GM18951 (cell line): Measurements from ENCODE around the gene BDNF.

Source experiments
- POLR2A ChIP-seq: IDR thresholded peaks from 4 replicates; pipeline ENCODE4 v1.6.1; 2011; ENCODE audit warnings: mild to moderate bottlenecking; ENCODE audit not compliant: insufficient read length, insufficient read depth; ENCODE audit errors: extremely low read depth
- in situ Hi-C: fragments of 300-500 bp; cut with MboI; formaldehyde crosslinking; loops from one replicate; pipeline ENCODE4 v1.12.0; 2022; ENCODE audit warnings: low sequenced_read_pairs, mixed read lengths, inconsistent platforms; ENCODE audit not compliant: unreplicated experiment

Gene BDNF

GRCh38 chr11:27610946-27611345, 89.3 kb downstream of the BDNF start:
- no peak for TF ChIP-seq POLR2A
- in situ Hi-C loops = no loop called here

DNA sequence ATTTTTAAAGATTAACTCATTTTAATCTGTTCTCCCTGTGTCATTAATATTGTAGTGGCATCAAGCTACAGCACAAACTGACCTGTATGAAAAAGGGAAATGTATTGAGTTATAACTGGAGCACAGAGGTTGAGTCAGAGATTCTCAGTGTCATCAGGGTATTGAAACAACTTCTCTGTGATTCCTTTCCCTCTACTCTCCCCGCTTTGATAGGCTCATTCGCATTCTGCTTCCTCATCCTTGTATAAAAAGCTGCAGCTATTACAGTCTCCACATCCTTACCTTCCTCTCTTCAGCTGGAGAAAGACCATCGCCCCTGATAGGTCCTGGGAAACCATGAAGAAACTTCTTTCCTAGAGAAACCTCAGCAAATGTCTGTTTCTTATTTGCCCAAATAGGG, 90.0 kb downstream of the BDNF start:
- in situ Hi-C loops = no loop called here

DNA sequence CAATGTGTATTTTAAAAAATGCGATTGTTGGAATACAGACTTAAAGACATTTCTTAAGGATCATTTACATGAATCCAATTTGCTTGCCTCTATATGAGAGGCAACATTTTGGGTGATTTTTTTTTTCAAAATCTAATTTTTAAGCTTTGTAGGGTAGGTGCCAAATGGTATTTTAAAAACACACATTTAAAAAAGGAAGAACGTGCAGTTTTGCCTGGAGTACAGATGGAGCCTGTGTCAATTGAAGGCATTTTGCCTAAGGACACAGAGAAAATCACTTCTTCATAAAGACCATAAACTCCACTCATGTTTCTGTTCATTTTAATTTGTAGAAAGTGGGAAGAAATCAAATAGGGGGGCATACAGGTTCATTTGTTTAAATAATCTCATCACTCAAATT, 91.3 kb downstream of the BDNF start:
- TF ChIP-seq POLR2A = no peak
- in situ Hi-C loops = no loop called here

More for the DNA sequence above, 90.0 kb downstream of the BDNF start:
- TF ChIP-seq POLR2A = no peak

DNA sequence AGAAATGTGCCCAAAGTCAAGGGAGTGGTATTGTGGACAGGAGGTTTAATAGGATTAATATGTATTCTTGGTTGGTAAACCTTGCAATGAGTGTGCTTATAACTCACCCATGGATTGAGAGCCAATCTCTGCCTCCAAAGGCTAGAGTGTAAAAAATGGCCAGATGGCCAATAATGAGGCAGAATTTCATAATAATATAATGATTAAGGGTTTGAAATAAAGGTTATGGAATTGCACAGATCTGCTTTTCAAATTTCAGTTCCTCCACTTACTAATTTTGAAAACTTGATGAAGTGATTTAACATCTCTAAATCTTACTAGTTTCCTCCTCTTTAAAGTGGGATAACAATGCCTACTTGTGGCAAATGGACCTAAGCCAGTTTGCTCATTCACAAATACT, 94.8 kb downstream of the BDNF start:
- no peak for TF ChIP-seq POLR2A
- in situ Hi-C loops = no loop called here
